GM12873 (cell line): ENCODE measurements around the gene ADGRB2.

Source experiments
- CTCF ChIP-seq: IDR thresholded peaks from 2 replicates; pipeline ENCODE4 v1.5.1; 2012; ENCODE audit warnings: low read depth, mild to moderate bottlenecking, moderate library complexity, low read length, control low read depth; ENCODE audit not compliant: insufficient read depth; ENCODE audit errors: missing control alignments

Gene ADGRB2

GRCh38 chr1:31773861-31774260 lies 9.7 kb upstream of the ADGRB2 start:
- no peak for TF ChIP-seq CTCF

- no peak for TF ChIP-seq CTCF
These were observed 8.6 kb upstream of the ADGRB2 start for GRCh38 chr1:31772669-31773248.

GRCh38 chr1:31771891-31772668 lies 7.9 kb upstream of the ADGRB2 start:
- no peak for TF ChIP-seq CTCF

- TF ChIP-seq CTCF, result no peak
These were observed 5.7 kb upstream of the ADGRB2 start for GRCh38 chr1:31769720-31770390.

- TF ChIP-seq CTCF, result no peak
These were observed 5.0 kb upstream of the ADGRB2 start for GRCh38 chr1:31768939-31769704.

- TF ChIP-seq CTCF, result no peak
These were observed 4.3 kb upstream of the ADGRB2 start for GRCh38 chr1:31768407-31768907.
